ENCODE measurements around the gene CD63.

DNA sequence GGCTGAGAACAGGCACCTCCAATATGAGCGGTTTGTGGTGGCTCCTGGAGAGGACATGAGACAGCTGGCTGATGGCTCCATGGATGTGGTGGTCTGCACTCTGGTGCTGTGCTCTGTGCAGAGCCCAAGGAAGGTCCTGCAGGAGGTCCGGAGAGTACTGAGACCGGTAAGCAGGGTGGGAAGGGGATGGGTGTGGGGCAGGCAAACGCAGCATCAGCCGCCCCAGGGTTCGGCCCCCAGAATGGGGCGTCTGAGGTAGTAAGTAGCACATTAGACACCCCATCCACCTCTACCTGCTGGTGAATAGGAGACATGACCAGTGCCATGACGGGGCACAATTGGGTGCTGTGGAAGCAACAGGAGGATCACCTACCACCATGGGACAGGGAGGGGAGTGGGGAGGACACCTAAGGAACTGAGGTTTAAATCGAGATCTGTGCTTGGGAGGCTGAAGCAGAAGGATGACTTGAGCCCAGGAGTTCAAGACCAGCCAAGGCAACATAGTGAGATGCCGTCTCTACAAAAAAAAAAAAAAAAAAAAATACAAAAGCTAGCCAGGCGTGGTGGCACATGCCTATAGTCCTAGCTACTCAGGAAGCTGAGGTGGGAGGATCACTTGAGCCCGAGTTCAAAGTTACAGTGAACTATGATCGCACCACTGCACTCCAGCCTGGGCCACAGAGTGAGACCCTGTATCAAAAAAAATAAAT, 46.6 kb downstream of the CD63 start:
- TF ChIP-seq, protein P1, sequence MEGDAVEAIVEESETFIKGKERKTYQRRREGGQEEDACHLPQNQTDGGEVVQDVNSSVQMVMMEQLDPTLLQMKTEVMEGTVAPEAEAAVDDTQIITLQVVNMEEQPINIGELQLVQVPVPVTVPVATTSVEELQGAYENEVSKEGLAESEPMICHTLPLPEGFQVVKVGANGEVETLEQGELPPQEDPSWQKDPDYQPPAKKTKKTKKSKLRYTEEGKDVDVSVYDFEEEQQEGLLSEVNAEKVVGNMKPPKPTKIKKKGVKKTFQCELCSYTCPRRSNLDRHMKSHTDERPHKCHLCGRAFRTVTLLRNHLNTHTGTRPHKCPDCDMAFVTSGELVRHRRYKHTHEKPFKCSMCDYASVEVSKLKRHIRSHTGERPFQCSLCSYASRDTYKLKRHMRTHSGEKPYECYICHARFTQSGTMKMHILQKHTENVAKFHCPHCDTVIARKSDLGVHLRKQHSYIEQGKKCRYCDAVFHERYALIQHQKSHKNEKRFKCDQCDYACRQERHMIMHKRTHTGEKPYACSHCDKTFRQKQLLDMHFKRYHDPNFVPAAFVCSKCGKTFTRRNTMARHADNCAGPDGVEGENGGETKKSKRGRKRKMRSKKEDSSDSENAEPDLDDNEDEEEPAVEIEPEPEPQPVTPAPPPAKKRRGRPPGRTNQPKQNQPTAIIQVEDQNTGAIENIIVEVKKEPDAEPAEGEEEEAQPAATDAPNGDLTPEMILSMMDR (IDR thresholded peaks at IDR 0.05), result no peak
- TF ChIP-seq, protein P2, sequence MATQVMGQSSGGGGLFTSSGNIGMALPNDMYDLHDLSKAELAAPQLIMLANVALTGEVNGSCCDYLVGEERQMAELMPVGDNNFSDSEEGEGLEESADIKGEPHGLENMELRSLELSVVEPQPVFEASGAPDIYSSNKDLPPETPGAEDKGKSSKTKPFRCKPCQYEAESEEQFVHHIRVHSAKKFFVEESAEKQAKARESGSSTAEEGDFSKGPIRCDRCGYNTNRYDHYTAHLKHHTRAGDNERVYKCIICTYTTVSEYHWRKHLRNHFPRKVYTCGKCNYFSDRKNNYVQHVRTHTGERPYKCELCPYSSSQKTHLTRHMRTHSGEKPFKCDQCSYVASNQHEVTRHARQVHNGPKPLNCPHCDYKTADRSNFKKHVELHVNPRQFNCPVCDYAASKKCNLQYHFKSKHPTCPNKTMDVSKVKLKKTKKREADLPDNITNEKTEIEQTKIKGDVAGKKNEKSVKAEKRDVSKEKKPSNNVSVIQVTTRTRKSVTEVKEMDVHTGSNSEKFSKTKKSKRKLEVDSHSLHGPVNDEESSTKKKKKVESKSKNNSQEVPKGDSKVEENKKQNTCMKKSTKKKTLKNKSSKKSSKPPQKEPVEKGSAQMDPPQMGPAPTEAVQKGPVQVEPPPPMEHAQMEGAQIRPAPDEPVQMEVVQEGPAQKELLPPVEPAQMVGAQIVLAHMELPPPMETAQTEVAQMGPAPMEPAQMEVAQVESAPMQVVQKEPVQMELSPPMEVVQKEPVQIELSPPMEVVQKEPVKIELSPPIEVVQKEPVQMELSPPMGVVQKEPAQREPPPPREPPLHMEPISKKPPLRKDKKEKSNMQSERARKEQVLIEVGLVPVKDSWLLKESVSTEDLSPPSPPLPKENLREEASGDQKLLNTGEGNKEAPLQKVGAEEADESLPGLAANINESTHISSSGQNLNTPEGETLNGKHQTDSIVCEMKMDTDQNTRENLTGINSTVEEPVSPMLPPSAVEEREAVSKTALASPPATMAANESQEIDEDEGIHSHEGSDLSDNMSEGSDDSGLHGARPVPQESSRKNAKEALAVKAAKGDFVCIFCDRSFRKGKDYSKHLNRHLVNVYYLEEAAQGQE (IDR thresholded peaks at IDR 0.05; ENCODE audit: insufficient read depth in 1 of 2, low read depth in 2 of 2, low read length in 1 of 2), result no peak
- no peak for TF ChIP-seq POLR2AphosphoS5 (IDR thresholded peaks at IDR 0.05; ENCODE audit: low read depth, low read length)
- TF ChIP-seq SIN3A (IDR thresholded peaks at IDR 0.05; ENCODE audit: borderline replicate concordance, insufficient read depth, low read depth, low read length), result no peak
